ENCODE data around the gene UFL1.

UFL1 gene

GRCh38 chr6:96499781-96500180 is 21.8 kb upstream of the UFL1 start:
- no peaks in the 10 kb centered on the region for H3K27me3 ChIP-seq (ENCODE audit: low read depth, low read length)
- no peak overlapping the region for H2AFZ ChIP-seq (ENCODE audit: low read depth, low read length)
- no peaks in the 10 kb centered on the region for H3K9me3 ChIP-seq (ENCODE audit: insufficient read depth, low read length)
- no peaks in the 10 kb centered on the region for H3K79me2 ChIP-seq (ENCODE audit: low read length)
- no peaks in the 10 kb centered on the region for H4K20me1 ChIP-seq (ENCODE audit: insufficient read depth, low read length)
- TF ChIP-seq, protein P1, sequence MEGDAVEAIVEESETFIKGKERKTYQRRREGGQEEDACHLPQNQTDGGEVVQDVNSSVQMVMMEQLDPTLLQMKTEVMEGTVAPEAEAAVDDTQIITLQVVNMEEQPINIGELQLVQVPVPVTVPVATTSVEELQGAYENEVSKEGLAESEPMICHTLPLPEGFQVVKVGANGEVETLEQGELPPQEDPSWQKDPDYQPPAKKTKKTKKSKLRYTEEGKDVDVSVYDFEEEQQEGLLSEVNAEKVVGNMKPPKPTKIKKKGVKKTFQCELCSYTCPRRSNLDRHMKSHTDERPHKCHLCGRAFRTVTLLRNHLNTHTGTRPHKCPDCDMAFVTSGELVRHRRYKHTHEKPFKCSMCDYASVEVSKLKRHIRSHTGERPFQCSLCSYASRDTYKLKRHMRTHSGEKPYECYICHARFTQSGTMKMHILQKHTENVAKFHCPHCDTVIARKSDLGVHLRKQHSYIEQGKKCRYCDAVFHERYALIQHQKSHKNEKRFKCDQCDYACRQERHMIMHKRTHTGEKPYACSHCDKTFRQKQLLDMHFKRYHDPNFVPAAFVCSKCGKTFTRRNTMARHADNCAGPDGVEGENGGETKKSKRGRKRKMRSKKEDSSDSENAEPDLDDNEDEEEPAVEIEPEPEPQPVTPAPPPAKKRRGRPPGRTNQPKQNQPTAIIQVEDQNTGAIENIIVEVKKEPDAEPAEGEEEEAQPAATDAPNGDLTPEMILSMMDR (IDR thresholded peaks at IDR 0.05; ENCODE audit: low read depth, low read length) = no peak
- no peak for TF ChIP-seq EZH2phosphoT487 (IDR thresholded peaks at IDR 0.05; ENCODE audit: low read depth)
- no peaks in the 10 kb centered on the region for H3K36me3 ChIP-seq (replicated peaks; ENCODE audit: low read depth, low read length)
- H3K4me2 ChIP-seq (ENCODE audit: low read length) = no peak overlapping the region
- H3K9ac ChIP-seq (ENCODE audit: low read length) = no peak overlapping the region
- H3K4me3 ChIP-seq (ENCODE audit: low read length) = no peak overlapping the region
- H3K27ac ChIP-seq (ENCODE audit: low read length) = no peak overlapping the region
- H3K4me1 ChIP-seq (ENCODE audit: low read length) = no peaks in the 10 kb centered on the region

GRCh38 chr6:96502915-96503314 is 18.7 kb upstream of the UFL1 start:
- Histone ChIP-seq H3K4me1 (ENCODE audit: low read length) (no peaks in the 10 kb centered on the region), H4K20me1 (ENCODE audit: insufficient read depth, low read length) (no peaks in the 10 kb centered on the region), H3K79me2 (ENCODE audit: low read length) (no peaks in the 10 kb centered on the region), H3K9me3 (ENCODE audit: insufficient read depth, low read length) (no peaks in the 10 kb centered on the region), H3K4me3 (ENCODE audit: low read length) (no peak overlapping the region), H3K36me3 (replicated peaks; ENCODE audit: low read depth, low read length) (no peaks in the 10 kb centered on the region), H3K27me3 (ENCODE audit: low read depth, low read length) (no peaks in the 10 kb centered on the region), H2AFZ (ENCODE audit: low read depth, low read length) (no peak overlapping the region), H3K27ac (ENCODE audit: low read length) (no peak overlapping the region), H3K9ac (ENCODE audit: low read length) (no peak overlapping the region), H3K4me2 (ENCODE audit: low read length) (no peak overlapping the region)
- TF ChIP-seq EZH2phosphoT487 (IDR thresholded peaks at IDR 0.05; ENCODE audit: low read depth) = no peak
- TF ChIP-seq, protein P1 (IDR thresholded peaks at IDR 0.05; ENCODE audit: low read depth, low read length) = no peak

DNA sequence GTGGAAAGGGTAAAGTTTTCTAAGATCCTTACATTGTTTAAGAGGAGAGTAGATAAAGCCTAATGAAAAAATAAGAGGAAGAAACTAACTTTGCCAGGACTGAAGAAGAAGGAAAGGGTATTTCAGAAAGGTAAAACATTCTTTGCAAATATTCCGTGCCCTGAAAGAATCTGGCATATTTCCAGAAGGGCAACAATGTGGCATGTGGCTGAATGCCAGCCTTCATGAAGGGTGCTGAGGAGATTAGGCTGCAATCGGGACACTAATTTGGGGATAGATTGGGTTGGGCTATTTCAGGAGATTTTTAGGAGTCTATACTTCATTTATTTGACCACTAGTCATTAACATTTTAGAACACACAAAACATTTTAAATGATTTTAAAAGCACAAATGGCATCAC is 16.2 kb upstream of the UFL1 start:
- no peaks in the 10 kb centered on the region for H3K27me3 ChIP-seq (ENCODE audit: low read depth, low read length)
- no peak overlapping the region for H2AFZ ChIP-seq (ENCODE audit: low read depth, low read length)
- H3K9me3 ChIP-seq (ENCODE audit: insufficient read depth, low read length) = no peaks in the 10 kb centered on the region
- H4K20me1 ChIP-seq (ENCODE audit: insufficient read depth, low read length) = no peaks in the 10 kb centered on the region
- no peaks in the 10 kb centered on the region for H3K79me2 ChIP-seq (ENCODE audit: low read length)
- no peaks in the 10 kb centered on the region for H3K36me3 ChIP-seq (replicated peaks; ENCODE audit: low read depth, low read length)
- H3K9ac ChIP-seq (ENCODE audit: low read length) = no peak overlapping the region
- TF ChIP-seq EZH2phosphoT487 (IDR thresholded peaks at IDR 0.05; ENCODE audit: low read depth) = no peak
- TF ChIP-seq, protein P1 (IDR thresholded peaks at IDR 0.05; ENCODE audit: low read depth, low read length) = no peak
- no peak overlapping the region for H3K4me3 ChIP-seq (ENCODE audit: low read length)
- no peak overlapping the region for H3K27ac ChIP-seq (ENCODE audit: low read length)
- no peak overlapping the region for H3K4me2 ChIP-seq (ENCODE audit: low read length)
- no peaks in the 10 kb centered on the region for H3K4me1 ChIP-seq (ENCODE audit: low read length)

DNA sequence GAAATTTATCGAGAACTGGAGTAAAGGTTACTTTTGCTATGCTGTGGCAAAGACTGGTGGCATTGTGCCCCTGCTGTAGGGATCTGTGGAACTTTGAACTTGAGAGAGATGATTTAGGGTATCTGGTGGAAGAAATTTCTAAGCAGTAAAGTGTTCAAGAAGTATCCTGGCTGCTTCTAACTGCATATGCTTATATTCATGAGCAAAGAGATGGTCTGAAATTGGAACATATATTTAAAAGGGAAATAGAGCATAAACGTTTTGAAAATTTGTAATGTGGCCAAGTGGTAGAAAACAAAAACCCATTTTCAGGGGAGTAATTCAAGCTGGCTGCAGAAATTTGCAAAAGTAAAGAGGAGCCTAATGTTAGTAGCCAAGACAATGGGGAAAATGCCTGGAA is 12.3 kb upstream of the UFL1 start:
- Histone ChIP-seq H3K27ac (ENCODE audit: low read length) (no peak overlapping the region), H2AFZ (ENCODE audit: low read depth, low read length) (no peak overlapping the region), H4K20me1 (ENCODE audit: insufficient read depth, low read length) (no peaks in the 10 kb centered on the region)

More for the DNA sequence above, 12.3 kb upstream of the UFL1 start:
- no peaks in the 10 kb centered on the region for H3K27me3 ChIP-seq (ENCODE audit: low read depth, low read length)
- TF ChIP-seq, protein P1 (IDR thresholded peaks at IDR 0.05; ENCODE audit: low read depth, low read length) = no peak
- TF ChIP-seq EZH2phosphoT487 (IDR thresholded peaks at IDR 0.05; ENCODE audit: low read depth) = no peak
- H3K9ac ChIP-seq (ENCODE audit: low read length) = no peak overlapping the region
- H3K4me1 ChIP-seq (ENCODE audit: low read length) = no peaks in the 10 kb centered on the region
- H3K79me2 ChIP-seq (ENCODE audit: low read length) = no peaks in the 10 kb centered on the region
- H3K36me3 ChIP-seq (replicated peaks; ENCODE audit: low read depth, low read length) = no peaks in the 10 kb centered on the region
- H3K4me2 ChIP-seq (ENCODE audit: low read length) = no peak overlapping the region
- no peak overlapping the region for H3K4me3 ChIP-seq (ENCODE audit: low read length)
- no peaks in the 10 kb centered on the region for H3K9me3 ChIP-seq (ENCODE audit: insufficient read depth, low read length)

Measured in OCI-LY3 (cell line).